ENCODE results near the gene ADAMTS6. TPM values are rescaled to one million over a fixed set of nuclear protein-coding genes. Genes with fewer than 3 reads are reported as not detected.

The ADAMTS6 gene
- total and polyA plus RNA-seq, 2 of the 13 experiments (the other 11 are each of a cell fraction or from before 2014, with no cell fraction given): 3.1 to 8.2 TPM

DNA sequence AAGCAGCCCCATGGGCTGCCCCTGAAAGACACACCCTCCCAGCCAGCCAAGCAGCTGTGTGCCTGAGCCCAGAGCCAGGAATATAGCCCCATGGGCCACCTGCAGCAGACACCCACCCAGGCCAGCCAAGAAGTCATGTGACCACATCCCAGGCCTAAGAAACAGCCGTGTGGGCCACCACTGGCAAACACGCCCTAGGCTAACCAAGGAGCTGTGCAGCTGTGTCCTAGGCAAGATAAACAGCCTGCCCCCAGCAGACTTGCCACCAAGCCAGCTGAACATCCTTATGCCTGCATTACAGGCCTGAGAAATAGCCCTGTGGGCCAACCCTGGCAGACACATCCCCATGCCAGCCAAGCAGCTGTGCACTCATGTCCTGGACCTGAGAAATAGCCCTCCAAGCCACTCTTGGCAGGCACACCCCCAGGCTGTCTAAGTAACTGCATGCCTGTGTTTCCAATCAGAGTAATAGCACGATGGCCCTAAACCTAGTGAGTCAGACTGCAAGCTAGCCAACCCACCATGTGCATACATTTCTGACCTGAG is 143.0 kb downstream of the ADAMTS6 start:
- no peaks in the 10 kb centered on the region for H3K79me2 ChIP-seq (ENCODE audit: insufficient read depth, low read length)
- in situ Hi-C loops (cut with HindIII; ENCODE audit: extremely low pct_ligation_motif_present, low pct_unique_long_range_greater_than_20kb): no loop called here
- intact Hi-C loops (cut with micrococcal nuclease; ENCODE audit: unreplicated experiment): no loop called here
- CTCF ChIA-PET (ENCODE audit: low intra/inter-chr PET ratio, low total read pairs): no interaction called here
- no peak overlapping the region for H3K9ac ChIP-seq (ENCODE audit: insufficient read depth, low read depth, low read length)
- no peak for FAIRE-seq
- POLR2A ChIA-PET: no interaction called here
- peaks cover 6% of the 10 kb centered on the region; the same call in 1 of the 2 replicates for H3K4me1 ChIP-seq (ENCODE audit: insufficient read depth, low read length)
- no peak for DNase-seq (ENCODE audit: low spot score)
- H3K27ac ChIP-seq (ENCODE audit: extremely low read length, insufficient read depth, low read length): no peak overlapping the region
- ATAC-seq: no peak
- TF ChIP-seq ZSCAN20 (CRISPR knock-in tag; IDR thresholded peaks at IDR 0.05; ENCODE audit: borderline replicate concordance) (no peak), CEBPB (IDR thresholded peaks at IDR 0.05; ENCODE audit: borderline replicate concordance, low read depth, low read length) (no peak), NFIC (IDR thresholded peaks at IDR 0.05; ENCODE audit: low read length) (no peak), ZNF263 (CRISPR knock-in tag; IDR thresholded peaks at IDR 0.05) (no peak), POLR2AphosphoS2 (IDR thresholded peaks at IDR 0.05; ENCODE audit: low read depth, low read length) (no peak), ZNF773 (CRISPR knock-in tag; IDR thresholded peaks at IDR 0.05; ENCODE audit: borderline replicate concordance) (no peak)
- TF ChIP-seq, protein P1, sequence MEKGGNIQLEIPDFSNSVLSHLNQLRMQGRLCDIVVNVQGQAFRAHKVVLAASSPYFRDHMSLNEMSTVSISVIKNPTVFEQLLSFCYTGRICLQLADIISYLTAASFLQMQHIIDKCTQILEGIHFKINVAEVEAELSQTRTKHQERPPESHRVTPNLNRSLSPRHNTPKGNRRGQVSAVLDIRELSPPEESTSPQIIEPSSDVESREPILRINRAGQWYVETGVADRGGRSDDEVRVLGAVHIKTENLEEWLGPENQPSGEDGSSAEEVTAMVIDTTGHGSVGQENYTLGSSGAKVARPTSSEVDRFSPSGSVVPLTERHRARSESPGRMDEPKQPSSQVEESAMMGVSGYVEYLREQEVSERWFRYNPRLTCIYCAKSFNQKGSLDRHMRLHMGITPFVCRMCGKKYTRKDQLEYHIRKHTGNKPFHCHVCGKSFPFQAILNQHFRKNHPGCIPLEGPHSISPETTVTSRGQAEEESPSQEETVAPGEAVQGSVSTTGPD (CRISPR knock-in tag; IDR thresholded peaks at IDR 0.05): no peak
- TF ChIP-seq, protein P2, sequence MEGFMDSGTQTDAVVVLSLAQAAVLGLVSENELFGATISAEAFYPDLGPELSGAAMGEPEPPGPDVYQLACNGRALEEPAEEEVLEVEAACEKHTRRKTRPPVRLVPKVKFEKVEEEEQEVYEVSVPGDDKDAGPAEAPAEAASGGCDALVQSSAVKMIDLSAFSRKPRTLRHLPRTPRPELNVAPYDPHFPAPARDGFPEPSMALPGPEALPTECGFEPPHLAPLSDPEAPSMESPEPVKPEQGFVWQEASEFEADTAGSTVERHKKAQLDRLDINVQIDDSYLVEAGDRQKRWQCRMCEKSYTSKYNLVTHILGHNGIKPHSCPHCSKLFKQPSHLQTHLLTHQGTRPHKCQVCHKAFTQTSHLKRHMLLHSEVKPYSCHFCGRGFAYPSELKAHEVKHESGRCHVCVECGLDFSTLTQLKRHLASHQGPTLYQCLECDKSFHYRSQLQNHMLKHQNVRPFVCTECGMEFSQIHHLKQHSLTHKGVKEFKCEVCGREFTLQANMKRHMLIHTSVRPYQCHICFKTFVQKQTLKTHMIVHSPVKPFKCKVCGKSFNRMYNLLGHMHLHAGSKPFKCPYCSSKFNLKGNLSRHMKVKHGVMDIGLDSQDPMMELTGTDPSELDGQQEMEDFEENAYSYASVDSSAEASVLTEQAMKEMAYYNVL (CRISPR knock-in tag; IDR thresholded peaks at IDR 0.05; ENCODE audit: borderline replicate concordance): no peak
- TF ChIP-seq, protein P3, sequence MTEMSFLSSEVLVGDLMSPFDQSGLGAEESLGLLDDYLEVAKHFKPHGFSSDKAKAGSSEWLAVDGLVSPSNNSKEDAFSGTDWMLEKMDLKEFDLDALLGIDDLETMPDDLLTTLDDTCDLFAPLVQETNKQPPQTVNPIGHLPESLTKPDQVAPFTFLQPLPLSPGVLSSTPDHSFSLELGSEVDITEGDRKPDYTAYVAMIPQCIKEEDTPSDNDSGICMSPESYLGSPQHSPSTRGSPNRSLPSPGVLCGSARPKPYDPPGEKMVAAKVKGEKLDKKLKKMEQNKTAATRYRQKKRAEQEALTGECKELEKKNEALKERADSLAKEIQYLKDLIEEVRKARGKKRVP (CRISPR knock-in tag; IDR thresholded peaks at IDR 0.05): no peak
- TF ChIP-seq, protein P4, sequence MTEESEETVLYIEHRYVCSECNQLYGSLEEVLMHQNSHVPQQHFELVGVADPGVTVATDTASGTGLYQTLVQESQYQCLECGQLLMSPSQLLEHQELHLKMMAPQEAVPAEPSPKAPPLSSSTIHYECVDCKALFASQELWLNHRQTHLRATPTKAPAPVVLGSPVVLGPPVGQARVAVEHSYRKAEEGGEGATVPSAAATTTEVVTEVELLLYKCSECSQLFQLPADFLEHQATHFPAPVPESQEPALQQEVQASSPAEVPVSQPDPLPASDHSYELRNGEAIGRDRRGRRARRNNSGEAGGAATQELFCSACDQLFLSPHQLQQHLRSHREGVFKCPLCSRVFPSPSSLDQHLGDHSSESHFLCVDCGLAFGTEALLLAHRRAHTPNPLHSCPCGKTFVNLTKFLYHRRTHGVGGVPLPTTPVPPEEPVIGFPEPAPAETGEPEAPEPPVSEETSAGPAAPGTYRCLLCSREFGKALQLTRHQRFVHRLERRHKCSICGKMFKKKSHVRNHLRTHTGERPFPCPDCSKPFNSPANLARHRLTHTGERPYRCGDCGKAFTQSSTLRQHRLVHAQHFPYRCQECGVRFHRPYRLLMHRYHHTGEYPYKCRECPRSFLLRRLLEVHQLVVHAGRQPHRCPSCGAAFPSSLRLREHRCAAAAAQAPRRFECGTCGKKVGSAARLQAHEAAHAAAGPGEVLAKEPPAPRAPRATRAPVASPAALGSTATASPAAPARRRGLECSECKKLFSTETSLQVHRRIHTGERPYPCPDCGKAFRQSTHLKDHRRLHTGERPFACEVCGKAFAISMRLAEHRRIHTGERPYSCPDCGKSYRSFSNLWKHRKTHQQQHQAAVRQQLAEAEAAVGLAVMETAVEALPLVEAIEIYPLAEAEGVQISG (CRISPR knock-in tag; IDR thresholded peaks at IDR 0.05): no peak
- H3K4me3 ChIP-seq (replicated peaks in 1 of 3; ENCODE audit: insufficient read depth in 1 of 3, low read depth in 2 of 3, low read length in 3 of 3): no peak overlapping the region
- no TSS peak for BruUV-seq (replicated peaks)
- H4K20me1 ChIP-seq (ENCODE audit: insufficient read depth, low read length): no peaks in the 10 kb centered on the region
- H3K27me3 ChIP-seq (ENCODE audit: control insufficient read depth in 1 of 2, insufficient read depth in 2 of 2, low read length in 2 of 2): no peaks in the 10 kb centered on the region
- H3K4me2 ChIP-seq (ENCODE audit: low read depth, low read length): peak overlapping the region; percentile 5; the same call in 1 of the 2 replicates
- peaks cover 21% of the 10 kb centered on the region; the same call in 1 of the 2 replicates for H3K9me3 ChIP-seq (ENCODE audit: low read length)
- no peak overlapping the region for H2AFZ ChIP-seq (ENCODE audit: low read length)
- no peaks in the 10 kb centered on the region for H3K36me3 ChIP-seq (replicated peaks in 1 of 2; ENCODE audit: control insufficient read depth in 1 of 2, insufficient read depth in 2 of 2, low read length in 2 of 2)
- 40% methylated on average over 1 of the region's 3 CpGs for WGBS (ENCODE audit: low lambda C conversion rate)
